ENCODE results near the gene STK10.

Gene STK10

GRCh38 chr5:172141949-172142319, 46.1 kb downstream of the STK10 start:
- DNase-seq (ENCODE audit: low spot score): no peak
- TF ChIP-seq, protein P1, sequence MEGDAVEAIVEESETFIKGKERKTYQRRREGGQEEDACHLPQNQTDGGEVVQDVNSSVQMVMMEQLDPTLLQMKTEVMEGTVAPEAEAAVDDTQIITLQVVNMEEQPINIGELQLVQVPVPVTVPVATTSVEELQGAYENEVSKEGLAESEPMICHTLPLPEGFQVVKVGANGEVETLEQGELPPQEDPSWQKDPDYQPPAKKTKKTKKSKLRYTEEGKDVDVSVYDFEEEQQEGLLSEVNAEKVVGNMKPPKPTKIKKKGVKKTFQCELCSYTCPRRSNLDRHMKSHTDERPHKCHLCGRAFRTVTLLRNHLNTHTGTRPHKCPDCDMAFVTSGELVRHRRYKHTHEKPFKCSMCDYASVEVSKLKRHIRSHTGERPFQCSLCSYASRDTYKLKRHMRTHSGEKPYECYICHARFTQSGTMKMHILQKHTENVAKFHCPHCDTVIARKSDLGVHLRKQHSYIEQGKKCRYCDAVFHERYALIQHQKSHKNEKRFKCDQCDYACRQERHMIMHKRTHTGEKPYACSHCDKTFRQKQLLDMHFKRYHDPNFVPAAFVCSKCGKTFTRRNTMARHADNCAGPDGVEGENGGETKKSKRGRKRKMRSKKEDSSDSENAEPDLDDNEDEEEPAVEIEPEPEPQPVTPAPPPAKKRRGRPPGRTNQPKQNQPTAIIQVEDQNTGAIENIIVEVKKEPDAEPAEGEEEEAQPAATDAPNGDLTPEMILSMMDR (IDR thresholded peaks at IDR 0.05; ENCODE audit: extremely low read depth, missing control alignments): no peak

DNA sequence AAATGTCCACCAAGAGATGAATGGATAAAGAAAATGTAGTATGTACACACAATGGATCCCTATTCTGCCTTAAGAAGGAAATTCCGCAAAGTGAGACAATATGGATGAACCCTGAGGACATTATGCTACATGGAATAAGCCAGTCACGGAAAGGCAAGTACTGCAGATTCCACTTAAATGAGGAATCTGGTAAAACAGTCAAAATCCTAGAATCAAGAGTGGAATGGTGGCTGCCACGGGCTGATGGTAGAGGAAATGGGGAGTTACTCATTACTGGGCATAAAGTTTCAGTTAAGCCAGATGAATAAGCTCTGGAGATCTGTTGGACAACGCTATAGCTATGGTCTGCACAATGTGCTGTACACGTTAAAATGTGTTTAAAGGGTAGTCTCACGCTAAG, 47.2 kb downstream of the STK10 start:
- DNase-seq (ENCODE audit: low spot score): no peak
- TF ChIP-seq, protein P1 (IDR thresholded peaks at IDR 0.05; ENCODE audit: extremely low read depth, missing control alignments): no peak

- TF ChIP-seq, protein P1 (IDR thresholded peaks at IDR 0.05; ENCODE audit: extremely low read depth, missing control alignments): no peak
- DNase-seq (ENCODE audit: low spot score): no peak
Observed at GRCh38 chr5:172140120-172140519, 47.9 kb downstream of the STK10 start.

DNA sequence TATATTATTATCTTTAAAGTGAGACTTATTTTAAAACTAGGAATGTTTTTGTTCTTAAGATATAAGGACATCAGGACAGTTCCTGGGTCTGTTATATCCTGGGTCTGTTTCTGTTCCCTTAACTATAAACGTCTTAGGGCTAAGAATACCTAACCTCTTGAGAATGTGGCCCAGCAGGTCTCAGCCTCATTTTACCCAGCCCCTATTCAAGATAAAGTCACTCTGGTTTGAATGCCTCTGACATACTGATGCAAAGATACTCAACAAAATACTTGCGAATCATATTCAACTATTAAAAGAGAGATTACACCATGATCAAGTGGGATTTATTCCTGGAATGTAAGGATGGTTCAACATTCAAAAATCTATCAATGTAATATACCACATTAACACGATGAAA, 51.0 kb downstream of the STK10 start:
- DNase-seq (ENCODE audit: low spot score): no peak

DNA sequence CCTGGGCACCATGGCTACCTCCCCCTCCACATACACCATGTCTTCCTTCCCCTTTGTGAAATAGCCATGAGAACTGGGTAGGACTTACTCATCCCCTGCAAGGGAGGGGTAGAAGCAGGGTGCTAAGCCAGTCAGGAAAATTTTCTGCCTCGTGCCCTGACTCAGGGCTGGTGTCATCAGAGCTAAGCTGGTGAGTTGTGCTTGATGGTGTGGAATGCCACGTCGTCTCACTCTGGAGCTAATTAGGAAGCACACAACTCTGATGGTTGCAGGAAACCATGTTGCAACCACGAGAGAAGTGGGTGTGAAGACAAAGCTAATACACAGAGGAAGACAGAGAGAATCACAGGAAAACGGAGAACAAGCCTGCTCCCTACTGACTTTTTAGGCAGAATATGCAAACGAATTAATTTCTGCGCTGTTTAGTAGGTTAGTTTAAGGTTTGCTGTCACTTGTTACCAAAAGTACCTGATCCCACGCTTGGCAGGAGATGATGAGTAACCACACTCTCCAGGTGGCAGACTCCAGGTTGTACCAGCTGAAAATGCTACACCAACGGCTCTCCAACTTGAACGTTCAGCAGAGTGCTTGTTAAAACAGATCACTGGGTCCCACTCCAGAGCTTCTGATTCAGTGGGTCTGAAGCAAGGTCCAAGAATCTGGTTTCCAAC, 54.5 kb downstream of the STK10 start:
- TF ChIP-seq, protein P1 (IDR thresholded peaks at IDR 0.05; ENCODE audit: extremely low read depth, missing control alignments): no peak
- no peak for DNase-seq (ENCODE audit: low spot score)

More for the DNA sequence above, 51.0 kb downstream of the STK10 start:
- TF ChIP-seq, protein P1 (IDR thresholded peaks at IDR 0.05; ENCODE audit: extremely low read depth, missing control alignments): no peak

GRCh38 chr5:172131690-172132089, 56.3 kb downstream of the STK10 start:
- TF ChIP-seq, protein P1 (IDR thresholded peaks at IDR 0.05; ENCODE audit: extremely low read depth, missing control alignments): no peak
- DNase-seq (ENCODE audit: low spot score): no peak

DNA sequence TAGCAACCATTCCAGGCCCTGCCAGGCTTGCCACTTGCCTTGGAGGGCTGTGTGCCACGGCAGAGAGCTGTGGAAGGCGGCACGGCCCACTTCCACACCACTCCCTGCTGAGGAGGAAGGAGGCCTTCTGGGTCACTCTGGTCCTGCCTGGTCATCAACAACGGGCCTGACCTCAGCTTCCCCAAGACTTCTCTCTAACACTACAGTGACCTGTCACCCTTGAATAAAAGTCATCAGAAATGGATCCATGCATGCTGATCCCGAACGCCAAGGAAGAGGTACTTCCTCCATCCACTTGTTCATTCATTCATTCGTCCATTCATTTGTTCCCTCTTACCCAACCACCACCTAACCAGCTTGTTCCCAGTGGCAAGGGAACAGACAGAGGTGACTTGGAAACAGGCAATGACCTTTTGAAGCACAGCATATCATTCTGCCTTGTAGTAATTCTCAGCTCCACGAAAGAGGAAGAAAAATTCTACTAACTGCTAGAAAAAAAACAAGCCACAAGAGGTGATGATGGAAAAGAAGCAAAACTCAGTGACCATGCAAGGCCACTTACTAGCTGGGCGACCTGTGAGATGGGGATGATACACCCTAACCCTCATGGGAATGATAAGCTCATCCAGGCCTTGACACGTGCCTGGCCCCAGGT, 58.6 kb downstream of the STK10 start:
- TF ChIP-seq, protein P1 (IDR thresholded peaks at IDR 0.05; ENCODE audit: extremely low read depth, missing control alignments): no peak
- no peak for DNase-seq (ENCODE audit: low spot score)
